Fibroblast of peridontal ligament (primary cell): ENCODE results near the gene BICD1.

ENCODE experiments used
- DNase-seq: peaks from one replicate; pipeline ENCODE4 v3.0.0-alpha.2; 2010; ENCODE audit errors: extremely low read depth

The BICD1 gene

DNA sequence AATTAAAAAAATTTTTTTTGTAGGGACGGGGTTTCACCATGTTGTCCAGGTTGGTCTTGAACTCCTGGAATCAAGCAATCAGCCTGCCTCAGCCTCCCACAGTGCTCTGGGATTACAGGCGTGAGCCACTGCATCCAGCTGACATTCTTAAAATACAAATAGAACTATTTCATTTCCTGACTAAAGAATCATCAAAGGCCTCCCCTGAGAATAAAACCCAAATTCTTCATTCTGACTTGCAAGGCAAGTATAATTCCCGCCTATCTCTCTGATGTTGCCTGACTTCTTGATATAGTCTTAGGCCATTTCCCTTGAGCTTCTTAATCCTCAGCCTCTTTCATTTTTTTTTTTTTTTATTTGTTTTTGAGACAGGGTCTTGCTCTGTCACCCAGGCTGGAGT is 4.4 kb upstream of the BICD1 start:
- peak; percentile 82 for DNase-seq

DNA sequence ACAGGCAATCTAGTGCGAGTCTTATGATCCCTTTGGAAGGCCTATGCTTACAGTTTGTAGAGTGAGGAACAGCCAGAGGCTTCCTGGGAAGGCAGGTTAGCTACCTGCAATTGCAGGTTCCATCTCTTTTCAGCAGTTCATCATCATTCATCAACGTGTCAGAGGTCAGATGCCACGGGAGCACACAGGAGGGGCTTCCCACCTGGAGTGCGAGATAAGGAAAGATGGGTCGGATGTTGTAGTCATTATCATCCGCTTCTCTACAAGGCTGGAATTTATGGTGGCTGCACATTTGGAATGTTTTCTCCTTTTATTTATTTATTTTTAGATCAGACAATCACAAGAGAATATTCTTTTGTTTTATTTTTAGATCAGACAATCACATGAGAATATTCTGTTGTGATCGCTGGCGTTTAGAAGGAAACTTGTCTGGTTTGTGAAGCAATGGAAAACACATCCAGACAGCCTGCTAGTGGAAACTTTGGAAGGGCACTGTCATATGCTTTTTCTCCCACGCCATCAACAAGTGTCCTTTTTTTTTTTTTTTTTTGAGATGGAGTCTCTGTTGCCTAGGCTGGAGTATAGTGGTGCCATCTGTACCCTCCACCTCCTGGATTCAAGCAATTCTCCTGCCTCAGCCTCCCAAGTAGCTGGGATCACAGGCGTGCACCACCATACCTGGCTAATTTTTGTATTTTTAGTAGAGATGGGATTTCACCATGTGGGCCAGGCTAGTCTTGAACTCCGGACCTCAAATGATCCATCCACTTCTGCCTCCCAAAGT is 1.9 kb upstream of the BICD1 start:
- no peak for DNase-seq

DNA sequence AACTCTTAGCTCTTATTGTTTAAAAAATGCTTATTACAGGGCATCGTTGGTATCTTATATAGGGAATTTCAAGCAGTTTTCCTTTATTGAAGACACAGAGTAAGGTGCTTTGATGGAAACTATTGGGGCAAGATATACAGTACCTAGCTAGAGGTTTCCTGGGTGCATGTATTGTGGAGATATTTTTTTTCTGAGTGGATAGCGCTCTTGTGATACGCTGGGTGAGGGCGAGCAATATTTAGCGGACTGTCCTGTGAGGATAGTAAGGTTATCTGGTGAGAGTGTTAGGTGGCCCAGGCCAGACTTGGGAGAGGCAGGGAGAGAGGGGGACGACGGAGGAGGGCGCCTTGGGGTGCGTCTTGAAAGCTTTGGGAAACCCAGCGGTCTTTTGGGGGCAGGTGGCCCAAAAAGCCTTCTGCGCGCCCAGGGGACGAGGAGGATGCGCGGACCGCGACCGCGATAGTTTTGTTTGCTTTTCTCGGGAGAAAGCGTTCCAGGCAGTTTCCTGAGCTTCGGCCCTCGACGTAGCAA is 596 bp upstream of the BICD1 start:
- DNase-seq = no peak

DNA sequence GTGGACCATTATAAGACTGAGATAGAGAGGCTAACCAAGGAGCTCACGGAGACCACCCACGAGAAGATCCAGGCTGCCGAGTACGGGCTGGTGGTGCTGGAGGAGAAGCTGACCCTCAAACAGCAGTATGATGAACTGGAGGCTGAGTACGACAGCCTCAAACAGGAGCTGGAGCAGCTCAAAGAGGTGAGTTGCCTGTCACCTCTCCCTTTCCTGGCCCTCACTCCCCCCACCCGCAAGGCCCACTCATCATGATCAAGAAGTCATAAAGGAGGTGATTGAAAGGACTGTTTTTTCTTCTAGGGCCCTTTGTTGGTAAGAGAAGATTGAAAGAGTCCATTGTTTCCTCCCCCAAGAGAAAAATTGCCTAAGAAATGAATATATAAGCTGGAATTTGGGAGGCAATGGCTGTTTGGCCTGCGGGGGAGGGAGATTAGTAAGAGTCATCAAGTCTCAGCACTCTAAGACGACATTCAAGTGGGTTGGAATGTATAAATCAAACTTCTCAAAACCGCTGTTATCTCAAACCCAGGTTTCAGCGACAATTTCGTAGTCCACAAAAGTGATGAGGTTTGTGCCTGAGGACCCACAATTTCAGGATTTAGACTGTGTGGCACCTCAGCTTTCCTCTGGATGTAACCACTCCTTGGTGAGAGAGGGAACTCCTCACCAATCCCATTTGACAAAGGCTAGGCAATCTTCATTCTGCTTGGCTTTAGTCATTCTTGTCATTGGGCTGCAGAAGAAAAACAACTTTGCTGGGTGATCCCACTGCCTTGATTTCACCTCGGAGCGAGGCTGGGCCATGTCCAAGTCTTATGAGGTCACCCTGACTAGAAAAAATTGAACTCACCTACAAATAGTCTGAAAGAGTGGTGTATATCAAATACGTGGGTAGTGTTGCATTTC is 966 bp downstream of the BICD1 start:
- peak; percentile 59 for DNase-seq

DNA sequence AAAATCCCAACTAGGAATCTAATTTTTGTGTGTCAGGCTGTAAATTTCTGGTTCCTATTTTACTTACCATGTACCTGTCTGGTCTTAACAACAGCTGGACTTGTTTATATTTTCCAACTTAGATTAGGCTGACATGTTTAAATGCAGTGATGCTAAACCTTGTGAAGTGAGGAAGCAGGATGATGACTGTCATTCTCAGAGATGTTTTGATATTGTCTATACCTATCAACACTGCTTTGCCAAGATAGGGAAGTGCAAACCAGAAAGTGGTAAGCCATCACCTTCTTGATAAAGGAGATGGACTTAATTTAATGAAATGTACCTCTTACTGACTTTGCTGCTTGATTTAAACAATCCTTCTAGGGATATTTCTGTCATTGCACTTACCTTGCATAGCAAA is 2.1 kb downstream of the BICD1 start:
- DNase-seq = no peak

DNA sequence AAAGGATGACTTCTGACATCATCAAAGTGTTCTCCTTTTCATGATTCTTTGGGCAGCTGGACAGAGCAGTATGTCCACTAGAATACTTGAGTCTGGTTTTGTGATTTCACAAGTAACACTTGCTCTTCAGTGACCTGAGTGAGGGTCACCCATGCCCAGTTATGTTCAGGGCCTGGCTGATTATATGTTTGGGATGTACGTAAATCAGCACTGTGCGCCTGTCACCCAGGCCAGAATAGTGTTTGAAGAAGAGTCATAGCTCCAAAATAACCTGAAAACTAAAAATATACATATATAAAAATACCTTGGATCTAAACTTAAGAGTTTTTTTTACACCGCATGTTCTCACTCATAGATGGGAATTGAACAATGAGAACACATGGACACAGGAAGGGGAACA is 3.8 kb downstream of the BICD1 start:
- DNase-seq = no peak

DNA sequence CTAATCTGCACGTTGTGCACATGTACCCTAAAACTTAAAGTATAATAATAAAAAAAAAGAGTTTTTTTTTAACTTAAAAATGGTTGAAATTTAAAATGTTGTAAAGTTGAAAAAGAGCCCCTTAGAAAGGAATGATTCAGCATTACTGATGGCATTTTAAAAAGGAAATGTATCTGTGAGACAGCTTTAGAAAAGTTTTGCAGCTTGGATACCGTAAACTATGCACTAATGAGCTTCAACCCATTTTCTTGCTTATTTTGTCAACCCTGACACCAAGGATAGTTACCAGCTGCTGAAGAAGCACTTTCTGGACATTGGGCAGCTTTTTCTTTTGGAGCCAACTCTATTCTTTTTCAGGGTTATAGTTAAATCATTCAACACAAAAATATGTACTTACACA is 4.3 kb downstream of the BICD1 start:
- no peak for DNase-seq

DNA sequence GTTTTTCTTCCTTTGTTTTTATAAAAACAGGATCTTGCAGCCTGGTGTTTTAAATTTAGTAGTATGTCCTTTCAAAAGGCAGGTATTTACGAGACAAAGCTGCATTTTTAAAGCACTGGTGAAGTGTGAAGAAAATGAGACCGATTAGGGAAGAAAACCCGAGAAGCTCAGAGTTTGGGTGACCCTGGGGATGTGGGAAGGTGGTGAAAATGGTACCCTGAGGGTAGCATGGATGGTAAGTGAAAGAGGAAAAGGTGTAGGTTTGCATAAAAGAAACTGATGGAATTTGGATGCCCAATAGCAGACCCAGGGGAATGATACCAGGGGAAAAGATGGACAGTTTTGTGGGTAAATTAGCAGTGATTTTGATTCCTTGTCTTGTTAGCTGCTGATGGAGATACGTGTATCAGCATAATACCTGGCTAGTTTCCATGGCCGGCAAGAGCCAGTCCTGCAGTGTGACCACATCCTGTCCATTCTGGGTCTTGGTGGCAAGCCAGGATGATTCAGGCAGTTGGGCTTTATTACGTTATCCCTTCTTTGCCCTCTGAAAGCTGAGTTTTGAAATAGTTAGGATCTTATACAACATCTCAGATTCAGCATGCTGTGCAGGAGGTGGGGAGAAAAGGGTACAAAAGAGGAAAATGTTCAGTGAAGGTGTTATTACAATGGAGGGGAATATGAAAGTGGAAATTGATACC is 8.9 kb downstream of the BICD1 start:
- DNase-seq = peak; percentile 99

DNA sequence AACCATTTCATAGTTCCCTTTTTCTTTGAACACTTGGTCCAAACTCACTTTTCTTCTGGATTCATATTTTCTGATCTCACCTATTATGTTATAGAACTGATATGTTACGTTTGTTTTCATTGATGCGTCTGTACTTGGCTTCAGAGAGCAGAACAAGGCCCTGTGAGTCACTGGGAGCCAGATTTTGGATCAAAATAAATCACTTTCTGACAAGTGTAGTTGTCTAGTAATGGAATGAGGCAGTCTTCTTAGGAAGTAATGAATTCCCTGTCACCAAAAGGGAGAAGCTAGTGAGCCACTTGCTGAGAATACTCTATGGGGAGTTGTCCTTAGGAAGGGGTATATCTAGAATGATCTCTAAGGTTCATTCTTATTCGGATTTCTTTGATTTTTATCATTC is 10.2 kb downstream of the BICD1 start:
- DNase-seq = peak; percentile 32

DNA sequence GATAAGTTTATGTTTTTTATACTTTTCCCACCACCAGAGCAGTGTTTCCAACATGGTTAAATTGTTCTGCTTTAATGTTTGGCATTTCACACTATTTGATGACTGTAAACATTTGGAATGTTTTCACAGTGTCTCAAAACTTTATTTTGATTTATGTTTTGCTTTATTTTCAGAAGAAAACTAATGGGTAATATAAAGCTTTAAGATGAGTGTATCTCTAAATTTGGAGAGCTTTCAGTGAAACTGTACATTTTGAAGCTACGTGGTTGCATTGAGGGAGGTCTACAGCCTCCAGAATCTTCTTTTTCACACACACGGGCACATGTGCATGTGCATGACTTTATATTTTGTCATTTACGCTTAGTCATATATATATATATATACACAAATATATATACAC is 10.7 kb downstream of the BICD1 start:
- DNase-seq = no peak

DNA sequence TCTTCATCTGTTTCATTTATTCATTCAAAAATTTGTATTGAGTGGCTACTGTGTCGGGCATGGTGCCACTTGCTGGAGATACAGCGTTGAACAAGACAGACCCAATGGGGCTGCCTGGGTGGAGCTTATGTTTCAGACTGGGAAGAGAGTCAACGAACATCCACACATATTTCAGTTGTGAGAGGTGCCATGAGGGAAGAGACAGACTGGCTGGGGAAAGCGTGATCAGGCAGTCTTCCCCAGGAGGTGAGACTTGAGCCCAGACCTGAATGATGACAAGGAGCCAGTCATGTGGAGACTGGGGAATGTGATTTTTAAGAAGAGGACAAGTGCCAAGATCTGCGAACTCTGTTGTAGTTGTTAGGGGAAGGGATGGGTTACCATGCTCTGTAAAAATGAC is 12.2 kb downstream of the BICD1 start:
- no peak for DNase-seq

DNA sequence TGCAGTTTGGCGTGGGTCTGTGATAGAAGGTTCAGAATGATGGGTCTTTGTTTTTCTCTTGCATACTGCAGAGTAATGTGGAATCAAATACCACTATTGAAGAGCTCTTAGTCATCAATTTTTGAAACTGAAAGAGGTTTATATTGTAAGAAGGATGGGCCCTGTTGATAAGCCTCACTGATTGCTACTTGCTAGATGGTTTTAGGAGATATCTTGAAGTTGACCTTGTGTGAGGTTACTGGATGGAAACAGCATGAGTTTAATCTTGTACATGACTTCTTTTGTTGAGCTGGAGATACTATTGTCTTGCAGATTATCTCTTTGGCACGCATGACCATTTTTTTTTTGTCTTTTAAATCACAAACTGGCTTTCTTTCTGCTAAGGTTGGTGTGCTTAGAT is 13.8 kb downstream of the BICD1 start:
- peak; percentile 52 for DNase-seq

DNA sequence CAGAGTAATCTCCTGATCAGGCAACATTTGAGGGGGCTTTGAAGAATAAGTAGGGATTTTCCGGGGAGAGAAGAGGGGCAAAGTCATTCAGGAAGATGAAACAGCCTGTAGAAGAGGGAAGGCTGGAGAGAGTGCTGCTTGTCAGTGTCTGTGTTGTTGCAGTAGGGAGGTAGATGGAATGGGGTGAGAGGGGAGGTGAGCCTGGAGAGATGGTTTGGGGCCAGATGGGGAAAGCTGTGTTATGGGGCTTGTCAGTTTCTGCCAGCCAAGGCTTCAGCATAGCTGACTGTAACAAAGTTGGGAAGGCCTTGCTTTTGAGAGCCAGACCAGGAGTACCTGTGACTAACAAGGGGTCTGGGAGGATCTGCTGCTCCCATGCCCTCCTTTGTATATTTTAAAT is 18.0 kb downstream of the BICD1 start:
- no peak for DNase-seq

DNA sequence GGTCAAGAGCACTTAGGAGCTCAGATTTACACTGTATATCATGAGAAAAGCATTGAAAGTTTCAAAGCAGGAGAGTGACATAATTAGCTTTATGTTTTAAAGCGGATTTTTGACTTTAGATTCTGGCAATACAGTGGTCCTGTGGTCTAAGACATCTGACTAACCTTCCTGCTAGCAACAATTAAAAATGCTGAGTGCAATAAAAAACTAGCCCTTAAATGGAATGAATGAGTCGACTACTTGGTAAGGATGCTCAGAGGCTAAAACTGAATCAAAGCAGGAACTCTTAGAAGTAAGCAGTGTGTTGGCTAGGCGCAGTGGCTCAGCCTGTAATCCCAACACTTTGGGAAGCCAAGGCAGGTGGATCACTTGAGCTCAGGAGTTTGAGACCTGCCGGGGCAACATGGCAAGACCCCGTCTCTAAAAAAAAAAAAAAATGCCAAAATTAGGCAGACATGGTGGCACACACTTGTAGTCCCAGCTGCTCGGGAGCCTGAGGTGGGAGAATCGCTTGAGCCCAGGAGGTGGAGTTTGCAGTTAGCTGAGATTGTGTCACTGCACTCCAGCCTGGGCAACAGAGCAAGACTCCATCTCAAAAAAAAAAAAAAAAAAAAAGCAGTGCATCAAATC is 18.9 kb downstream of the BICD1 start:
- DNase-seq = peak; percentile 51

DNA sequence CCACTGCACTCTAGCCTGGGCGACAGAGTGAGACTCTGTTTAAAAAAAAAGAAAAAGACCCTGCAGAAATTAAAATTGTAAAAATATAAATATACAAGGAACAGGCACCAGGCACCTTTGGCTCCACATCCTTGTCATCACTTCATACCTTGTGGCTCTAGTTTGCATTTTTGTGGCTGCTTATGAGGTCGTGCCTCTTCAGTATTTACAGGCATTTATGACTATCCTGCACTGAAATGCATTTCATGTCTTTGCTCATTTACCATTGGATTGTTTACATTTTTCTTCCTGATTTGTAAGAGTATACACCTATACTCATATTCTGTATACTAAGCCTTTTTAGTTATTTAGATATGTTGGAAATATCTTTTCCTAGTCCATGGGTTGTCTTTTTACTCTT is 20.1 kb downstream of the BICD1 start:
- DNase-seq = peak; percentile 60

DNA sequence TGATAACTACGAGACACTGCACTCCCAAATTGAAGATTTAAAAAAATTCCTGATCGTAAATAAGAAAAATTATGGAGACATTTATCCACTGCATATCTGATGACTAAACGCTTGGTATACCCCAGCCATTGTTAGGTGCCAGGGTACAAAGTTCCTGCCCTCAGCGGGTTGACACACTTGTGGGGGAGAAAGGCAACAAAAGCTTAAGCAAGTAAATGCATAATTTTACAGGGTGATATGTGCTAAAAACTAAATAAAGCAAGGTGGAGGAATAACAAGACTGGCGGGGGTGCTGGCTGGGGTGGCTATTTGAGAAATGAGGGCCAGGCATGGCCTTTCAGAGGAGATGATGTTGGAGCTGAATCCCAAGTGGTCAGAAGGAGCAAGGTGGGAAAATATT is 25.0 kb downstream of the BICD1 start:
- no peak for DNase-seq

DNA sequence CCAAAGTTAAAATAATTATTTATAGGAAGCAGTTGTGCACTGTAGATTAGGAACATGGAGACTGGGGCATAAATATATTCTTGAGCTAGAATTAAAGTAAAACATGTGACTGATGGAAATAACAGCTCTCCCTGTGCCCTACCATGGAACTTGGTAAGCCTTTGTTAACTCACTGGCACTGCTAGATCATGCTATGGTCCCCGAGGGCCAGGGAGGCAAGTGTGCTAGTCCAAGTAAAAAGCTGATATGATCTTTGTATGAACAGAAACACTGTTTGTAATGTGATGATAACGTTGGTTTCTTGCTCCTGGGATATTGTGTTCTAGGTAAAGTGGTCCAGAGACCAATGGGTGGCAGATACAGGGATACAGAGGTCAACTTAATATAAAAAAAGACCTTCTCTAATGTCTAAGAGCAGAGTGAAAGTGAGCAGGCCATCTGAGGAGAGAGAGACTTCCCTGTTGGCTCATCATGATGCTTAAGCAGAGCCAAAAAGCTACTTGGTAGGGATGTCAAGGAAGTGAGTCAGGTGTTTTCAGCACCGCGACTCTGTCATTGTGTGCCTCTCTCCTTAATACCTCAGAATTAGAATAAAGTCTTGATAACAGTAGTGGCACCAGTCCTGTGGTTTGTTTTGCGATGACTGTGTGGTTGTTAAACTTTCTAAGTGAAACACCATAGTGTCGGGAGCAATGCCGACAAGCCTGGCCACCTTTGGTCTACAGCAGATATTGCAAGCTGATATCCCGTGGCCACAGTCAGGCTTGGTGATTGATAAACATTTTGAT is 27.6 kb downstream of the BICD1 start:
- DNase-seq = peak; percentile 44

DNA sequence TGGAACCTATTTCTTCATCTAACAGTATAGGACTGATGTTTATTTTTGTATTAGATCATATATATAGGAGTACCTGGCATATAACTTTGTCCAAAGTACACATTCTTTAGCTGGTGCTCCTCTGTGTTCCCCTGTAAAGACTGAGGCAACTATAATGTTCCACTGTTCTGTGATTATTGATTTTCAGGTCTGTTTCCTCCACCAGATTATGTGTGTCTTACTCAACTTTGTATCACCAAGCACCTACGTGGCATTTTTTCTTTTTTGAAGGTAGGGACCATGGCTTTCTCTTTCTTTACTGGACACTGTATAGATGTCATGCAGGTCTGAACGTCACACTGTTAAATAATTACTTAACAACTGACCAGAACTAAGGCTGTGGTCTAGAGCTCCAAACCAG is 29.3 kb downstream of the BICD1 start:
- no peak for DNase-seq

DNA sequence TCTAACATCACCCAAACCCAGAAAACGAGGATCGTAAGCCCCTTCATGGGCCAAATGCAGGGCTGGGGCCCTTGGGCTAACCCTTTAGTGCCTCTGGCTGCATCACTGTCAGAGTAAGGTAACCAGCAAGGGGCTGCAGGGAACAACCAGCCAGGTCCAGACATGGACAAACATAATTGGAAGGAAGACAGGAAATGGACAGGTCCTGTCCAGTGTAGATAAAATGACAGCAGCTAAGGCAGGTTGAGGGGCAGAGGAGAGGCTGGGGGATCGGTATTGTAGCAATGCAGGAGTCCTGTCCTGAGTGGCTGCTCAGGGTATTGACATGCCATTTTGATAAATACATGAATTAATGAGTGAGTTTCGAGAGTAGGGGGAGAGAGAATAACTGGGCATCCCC is 29.8 kb downstream of the BICD1 start:
- no peak for DNase-seq

DNA sequence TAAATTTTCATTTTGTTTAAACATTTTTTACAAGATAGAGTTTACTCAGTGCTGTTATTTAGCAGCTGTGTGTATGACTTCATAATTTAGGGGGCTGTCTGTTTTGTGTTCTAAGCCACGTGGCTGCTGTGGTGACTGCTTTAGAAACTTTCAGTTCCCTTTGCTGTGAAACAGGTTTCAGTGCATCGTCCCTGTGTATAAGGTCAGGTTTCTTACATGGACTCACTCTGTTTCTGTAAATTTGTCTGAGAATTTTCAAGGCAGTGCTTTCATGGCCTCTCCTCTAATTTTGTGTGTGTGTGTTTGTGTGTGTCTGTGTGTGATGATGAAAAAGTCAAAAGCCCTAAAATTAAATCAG is 32.4 kb downstream of the BICD1 start:
- DNase-seq = peak; percentile 73

DNA sequence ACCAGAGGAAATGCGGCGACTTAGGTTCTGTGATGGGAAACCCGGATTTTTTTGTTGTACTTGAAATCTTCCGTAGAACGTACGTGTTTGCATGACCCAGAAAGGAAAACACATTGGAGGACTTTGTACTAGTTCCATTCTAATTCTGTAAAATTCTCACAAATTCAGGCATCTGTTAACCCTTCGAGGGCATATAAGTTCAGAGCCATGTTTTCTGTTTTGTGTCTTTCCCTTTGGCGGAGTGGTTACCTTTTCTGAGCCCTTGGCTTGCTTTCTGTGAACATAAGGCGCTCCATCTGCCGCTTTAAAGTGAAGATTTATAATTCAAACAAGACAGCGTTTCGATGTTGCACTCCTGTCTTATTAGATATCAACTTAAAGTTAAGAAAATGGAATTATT is 34.2 kb downstream of the BICD1 start:
- DNase-seq = no peak
